Tibial artery (tissue), 4 donors: Measurements from ENCODE around the gene MFF.

Experiments used
- DNase-seq, 2 donors: peaks; one replicate each; pipeline ENCODE4 v3.0.0-alpha.2; 2019
- H3K27ac ChIP-seq, 2 donors: fragments of 200-600 bp; sonication (generic) in 1 of 2; 1 replicate in 1 of 2; 2 replicates in 1 of 2; pipeline ENCODE4 v1.5.1; 2018 to 2019; ENCODE audit warnings: mild to moderate bottlenecking in 1 of 2
- H3K27me3 ChIP-seq, 2 donors: fragments of 200-600 bp; sonication (generic) in 1 of 2; one replicate each; pipeline versions ENCODE4 v1.5.1 to v1.6.0; 2016 to 2019
- H3K36me3 ChIP-seq, 3 donors: fragments of 200-600 bp; sonication (generic) in 2 of 3; one replicate each; pipeline ENCODE4 v1.5.1; 2016 to 2019; ENCODE audit warnings: mild to moderate bottlenecking in 2 of 3
- H3K4me1 ChIP-seq, 4 donors: fragments of 200-600 bp; sonication (generic) in 2 of 4; 1 replicate in 3 of 4; 2 replicates in 1 of 4; pipeline ENCODE4 v1.5.1; 2016 to 2019
- H3K4me3 ChIP-seq, 2 donors: fragments of 200-600 bp; sonication (generic) in 1 of 2; 1 replicate in 1 of 2; 2 replicates in 1 of 2; pipeline ENCODE4 v1.5.1; 2018 to 2019; ENCODE audit warnings: mild to moderate bottlenecking in 2 of 2
- H3K9me3 ChIP-seq, 3 donors: fragments of 200-600 bp; sonication (generic) in 1 of 3; one replicate each; pipeline ENCODE4 v1.5.1; 2016 to 2019
- CTCF ChIP-seq, 2 experiments: fragments of 200-600 bp in 1 of 2; fragments of 450-650 bp in 1 of 2; IDR thresholded peaks; one replicate each; pipeline ENCODE4 v1.5.1; 2017 to 2019; ENCODE audit warnings: antibody characterized with exemption in 2 of 2, mild to moderate bottlenecking in 1 of 2, moderate library complexity in 1 of 2
- intact Hi-C: fragments of 100-400 bp; cut with DNase I; formaldehyde crosslinking; loops from one replicate; pipeline ENCODE4 v1.15.0; 2023; ENCODE audit warnings: low total_unique reads

Gene MFF

GRCh38 chr2:227347117-227347516 is 22.1 kb downstream of the MFF start:
- DNase-seq = no peak
- no peak for TF ChIP-seq CTCF (IDR thresholded peaks at IDR 0.05)
- H3K4me1 ChIP-seq = no peaks in the 10 kb centered on the region
- peaks cover 23 to 42% (median 33%) of the 10 kb centered on the region in 3 donors for H3K36me3 ChIP-seq
- intact Hi-C loops = no loop called here
- no peaks in the 10 kb centered on the region for H3K9me3 ChIP-seq
- no peaks in the 10 kb centered on the region for H3K27me3 ChIP-seq
- H3K4me3 ChIP-seq = no peak overlapping the region
- no peak overlapping the region for H3K27ac ChIP-seq

GRCh38 chr2:227348324-227348723 is 23.3 kb downstream of the MFF start:
- Histone ChIP-seq H3K9me3 (no peaks in the 10 kb centered on the region), H3K27me3 (no peaks in the 10 kb centered on the region), H3K27ac (no peak overlapping the region), H3K4me1 (no peaks in the 10 kb centered on the region), H3K36me3 (peaks cover 12 to 33% (median 28%) of the 10 kb centered on the region in 3 donors), H3K4me3 (no peak overlapping the region)
- intact Hi-C loops = no loop called here
- no peak for TF ChIP-seq CTCF (IDR thresholded peaks at IDR 0.05)
- DNase-seq = no peak

- H3K9me3 ChIP-seq = no peaks in the 10 kb centered on the region
- H3K27ac ChIP-seq = no peak overlapping the region
- no peaks in the 10 kb centered on the region for H3K27me3 ChIP-seq
- H3K4me3 ChIP-seq = no peak overlapping the region
- no peak for DNase-seq
- intact Hi-C loops = no loop called here
- peaks cover 8 to 21% (median 21%) of the 10 kb centered on the region in 3 donors for H3K36me3 ChIP-seq
- TF ChIP-seq CTCF (IDR thresholded peaks at IDR 0.05) = no peak
- no peaks in the 10 kb centered on the region for H3K4me1 ChIP-seq
Measured at GRCh38 chr2:227349989-227350612, 25.1 kb downstream of the MFF start.

GRCh38 chr2:227351639-227352038 is 26.6 kb downstream of the MFF start:
- intact Hi-C loops = no loop called here
- no peak for TF ChIP-seq CTCF (IDR thresholded peaks at IDR 0.05)
- Histone ChIP-seq H3K4me1 (no peaks in the 10 kb centered on the region), H3K27me3 (no peaks in the 10 kb centered on the region), H3K36me3 (peaks cover 20 to 35% (median 30%) of the 10 kb centered on the region in 3 donors), H3K27ac (no peak overlapping the region), H3K9me3 (no peaks in the 10 kb centered on the region), H3K4me3 (no peak overlapping the region)
- DNase-seq = no peak

GRCh38 chr2:227360351-227360750 is 35.3 kb downstream of the MFF start:
- no peak for TF ChIP-seq CTCF (IDR thresholded peaks at IDR 0.05)
- DNase-seq = no peak
- Histone ChIP-seq H3K27ac (no peak overlapping the region), H3K36me3 (peaks cover 26 to 52% (median 49%) of the 10 kb centered on the region in 3 donors), H3K27me3 (no peaks in the 10 kb centered on the region), H3K9me3 (no peaks in the 10 kb centered on the region), H3K4me1 (peaks cover 0 to 11% (median 9%) of the 10 kb centered on the region in 4 donors), H3K4me3 (no peak overlapping the region)
- intact Hi-C loops = no loop called here
